Mammary epithelial cell (primary cell): ENCODE measurements around the gene LPP.

Experiments
- EZH2 ChIP-seq: IDR thresholded peaks from 2 replicates; pipeline ENCODE4 v1.6.1; 2012; ENCODE audit warnings: low read length, inconsistent platforms, borderline replicate concordance
- TF ChIP-seq, protein P1 (sequence below), 2 donors: IDR thresholded peaks in 1 of 2; conservative IDR thresholded peaks in 1 of 2; 2 replicates each; pipeline ENCODE4 v1.5.1; 2011 to 2012; ENCODE audit warnings: inconsistent platforms in 2 of 2, low read length in 2 of 2, mild to moderate bottlenecking in 2 of 2, control low read depth in 1 of 2, low read depth in 1 of 2; ENCODE audit not compliant: insufficient read depth in 1 of 2; ENCODE audit errors: extremely low read depth in 1 of 2

GRCh38 chr3:188202358-188203138 lies 48.6 kb downstream of the LPP start:
- TF ChIP-seq, protein P1, sequence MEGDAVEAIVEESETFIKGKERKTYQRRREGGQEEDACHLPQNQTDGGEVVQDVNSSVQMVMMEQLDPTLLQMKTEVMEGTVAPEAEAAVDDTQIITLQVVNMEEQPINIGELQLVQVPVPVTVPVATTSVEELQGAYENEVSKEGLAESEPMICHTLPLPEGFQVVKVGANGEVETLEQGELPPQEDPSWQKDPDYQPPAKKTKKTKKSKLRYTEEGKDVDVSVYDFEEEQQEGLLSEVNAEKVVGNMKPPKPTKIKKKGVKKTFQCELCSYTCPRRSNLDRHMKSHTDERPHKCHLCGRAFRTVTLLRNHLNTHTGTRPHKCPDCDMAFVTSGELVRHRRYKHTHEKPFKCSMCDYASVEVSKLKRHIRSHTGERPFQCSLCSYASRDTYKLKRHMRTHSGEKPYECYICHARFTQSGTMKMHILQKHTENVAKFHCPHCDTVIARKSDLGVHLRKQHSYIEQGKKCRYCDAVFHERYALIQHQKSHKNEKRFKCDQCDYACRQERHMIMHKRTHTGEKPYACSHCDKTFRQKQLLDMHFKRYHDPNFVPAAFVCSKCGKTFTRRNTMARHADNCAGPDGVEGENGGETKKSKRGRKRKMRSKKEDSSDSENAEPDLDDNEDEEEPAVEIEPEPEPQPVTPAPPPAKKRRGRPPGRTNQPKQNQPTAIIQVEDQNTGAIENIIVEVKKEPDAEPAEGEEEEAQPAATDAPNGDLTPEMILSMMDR (conservative IDR thresholded peaks at IDR 0.05 in 1 of 2, IDR thresholded peaks at IDR 0.05 in 1 of 2; ENCODE audit: extremely low read depth in 1 of 2, insufficient read depth in 1 of 2, low read depth in 1 of 2, low read length in 2 of 2): no peak
- no peak for TF ChIP-seq EZH2
